UCSD-AML1 (cell line): ENCODE measurements around the gene WDR27.
"Not testable (repeated sequence)": the region's sequence is repeated elsewhere in the genome, so short reads cannot be mapped to it uniquely, and the experiment has no call there.

Experiments used
- DNase-seq: peaks from one replicate; lab custom pipeline; 2025; ENCODE audit not compliant: unreplicated experiment; lab: John Stamatoyannopoulos, UW

Gene WDR27

DNA sequence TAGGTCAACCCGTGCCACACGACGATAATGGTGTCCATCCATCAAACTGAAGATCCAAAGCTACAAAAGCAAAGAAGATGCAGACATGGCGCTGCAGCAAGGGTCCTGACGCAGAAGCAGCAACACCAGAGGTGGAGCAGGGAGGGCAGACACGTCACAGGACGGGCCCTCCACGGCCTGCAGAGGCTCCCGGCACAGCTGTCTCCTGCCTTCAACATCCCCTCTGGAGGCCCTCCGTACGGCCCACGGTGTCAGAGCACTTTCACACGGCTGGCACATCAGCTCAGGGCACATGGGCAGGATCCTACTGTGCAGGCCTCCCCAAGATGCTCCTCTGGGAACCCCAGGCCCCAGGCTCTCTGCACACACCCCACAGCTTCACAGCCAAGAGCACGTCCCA lies 37.6 kb downstream of the WDR27 start:
- DNase-seq: no peak

DNA sequence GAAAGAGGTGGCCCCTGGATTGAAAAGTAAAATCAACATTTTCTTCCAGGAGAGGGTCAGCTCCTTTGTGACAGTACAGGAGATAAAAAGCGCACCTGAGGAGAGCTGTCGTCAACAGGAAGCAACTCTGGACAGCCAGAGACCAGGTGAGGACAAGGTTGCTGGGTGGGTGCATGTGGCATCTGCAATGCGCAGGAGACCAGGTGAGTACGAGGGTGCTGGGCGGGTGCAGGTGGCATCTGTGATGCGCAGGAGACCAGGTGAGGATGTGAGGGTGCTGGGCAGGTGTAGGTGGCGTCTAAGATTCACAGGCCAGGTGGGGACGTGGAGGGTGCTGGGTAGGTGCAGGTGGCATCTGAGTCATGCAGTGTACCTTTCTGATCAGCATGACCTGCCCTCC lies 38.4 kb downstream of the WDR27 start:
- DNase-seq: no peak

DNA sequence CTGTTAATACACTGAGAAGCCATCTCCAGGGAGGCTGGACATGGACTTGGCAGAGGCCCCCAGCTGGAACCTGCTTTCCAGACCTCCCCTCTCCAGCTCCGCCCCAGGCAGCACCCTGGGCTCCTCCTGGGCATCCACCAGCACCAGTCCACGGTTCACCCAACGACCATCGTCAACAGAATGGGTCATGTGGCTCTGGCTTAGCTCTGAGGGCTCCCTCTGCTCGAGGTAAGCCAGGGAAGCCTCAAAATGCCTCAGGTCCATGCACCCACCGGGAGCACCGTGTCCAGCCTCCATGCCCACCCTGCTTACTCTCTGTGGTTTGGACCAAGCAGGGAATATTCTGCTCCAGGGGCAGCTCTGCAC lies 40.5 kb downstream of the WDR27 start:
- DNase-seq: no peak

DNA sequence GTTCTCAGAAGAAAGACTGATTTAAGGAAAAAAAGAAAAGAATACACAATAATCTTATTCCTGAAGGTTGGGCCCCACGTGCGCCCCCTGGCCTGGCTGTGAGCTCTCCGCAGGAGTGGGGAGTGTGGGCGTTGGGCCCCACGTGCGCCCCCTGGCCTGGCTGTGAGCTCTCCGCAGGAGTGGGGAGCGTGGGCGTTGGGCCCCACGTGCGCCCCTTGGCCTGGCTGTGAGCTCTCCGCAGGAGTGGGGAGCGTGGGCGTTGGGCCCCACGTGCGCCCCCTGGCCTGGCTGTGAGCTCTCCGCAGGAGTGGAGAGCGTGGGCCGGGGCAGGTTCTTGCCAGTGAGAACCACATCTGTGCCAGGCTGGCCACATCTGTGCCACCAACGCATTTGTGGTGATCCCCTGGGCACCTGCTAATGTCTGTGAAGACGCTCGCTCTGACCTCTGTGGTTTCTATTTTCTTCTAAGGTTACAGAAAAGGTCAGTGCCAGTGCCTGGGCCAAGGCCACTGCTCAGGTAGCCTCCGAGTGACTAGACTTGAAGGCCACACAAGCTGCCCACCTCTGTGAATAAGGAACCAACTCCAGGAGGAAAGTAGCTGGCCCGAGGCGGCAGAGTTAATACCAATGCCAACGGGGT lies 41.0 kb downstream of the WDR27 start:
- no peak for DNase-seq

DNA sequence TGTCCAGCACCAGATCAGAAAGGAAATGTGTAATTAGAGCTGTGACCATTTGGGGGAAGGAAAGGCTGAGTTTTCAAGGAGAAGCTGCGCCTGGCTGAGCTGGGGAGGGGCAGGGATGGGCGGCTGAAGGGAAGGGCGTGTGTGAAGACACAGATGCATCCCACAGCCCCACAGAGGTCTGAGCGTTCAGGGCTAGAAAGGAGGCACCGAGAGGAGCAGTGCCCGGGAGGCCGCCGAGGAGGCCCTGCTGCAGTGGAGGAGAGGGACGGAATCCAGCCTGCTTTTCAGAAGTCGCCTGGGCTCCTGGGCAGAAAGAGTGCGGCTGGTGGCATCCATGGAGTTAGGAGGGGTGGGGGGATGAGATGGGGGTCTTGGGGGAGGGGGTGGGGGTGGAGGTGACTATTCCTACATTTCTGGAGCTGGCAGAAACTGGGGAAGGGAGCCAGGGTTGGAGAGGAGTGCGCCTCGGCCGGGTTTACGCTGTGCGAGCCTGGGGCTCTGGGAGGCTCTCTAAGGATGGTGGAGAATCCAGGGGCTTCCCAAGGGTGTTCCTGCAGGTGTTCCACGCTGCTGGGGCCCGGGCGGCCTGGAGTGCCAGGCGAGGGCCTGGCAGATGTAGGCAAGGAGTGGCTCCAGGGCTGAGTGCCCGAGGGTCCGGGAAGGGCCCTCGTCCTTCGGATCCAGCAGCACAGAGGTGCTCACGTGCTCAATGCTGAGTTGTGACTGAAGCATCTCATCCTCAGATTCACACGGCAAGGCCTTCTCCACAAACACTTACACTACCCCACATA lies 41.8 kb downstream of the WDR27 start:
- no peak for DNase-seq

DNA sequence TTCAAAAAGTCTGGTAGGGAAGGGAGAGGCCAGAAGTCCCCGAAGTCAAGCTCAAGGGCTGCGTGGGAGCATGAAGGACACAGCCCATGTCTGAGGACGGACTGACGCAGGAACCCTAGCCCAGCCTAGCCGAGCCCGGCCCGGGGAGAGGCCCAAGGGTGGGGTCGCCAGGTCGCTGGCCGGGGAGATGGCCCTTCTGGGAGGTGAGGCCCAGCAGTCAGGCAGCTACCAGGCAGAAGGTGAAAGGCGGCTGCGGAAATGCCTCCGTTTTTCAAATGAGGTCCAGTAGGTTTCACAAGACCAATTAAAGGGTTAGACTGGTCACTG lies 44.6 kb downstream of the WDR27 start:
- no peak for DNase-seq

DNA sequence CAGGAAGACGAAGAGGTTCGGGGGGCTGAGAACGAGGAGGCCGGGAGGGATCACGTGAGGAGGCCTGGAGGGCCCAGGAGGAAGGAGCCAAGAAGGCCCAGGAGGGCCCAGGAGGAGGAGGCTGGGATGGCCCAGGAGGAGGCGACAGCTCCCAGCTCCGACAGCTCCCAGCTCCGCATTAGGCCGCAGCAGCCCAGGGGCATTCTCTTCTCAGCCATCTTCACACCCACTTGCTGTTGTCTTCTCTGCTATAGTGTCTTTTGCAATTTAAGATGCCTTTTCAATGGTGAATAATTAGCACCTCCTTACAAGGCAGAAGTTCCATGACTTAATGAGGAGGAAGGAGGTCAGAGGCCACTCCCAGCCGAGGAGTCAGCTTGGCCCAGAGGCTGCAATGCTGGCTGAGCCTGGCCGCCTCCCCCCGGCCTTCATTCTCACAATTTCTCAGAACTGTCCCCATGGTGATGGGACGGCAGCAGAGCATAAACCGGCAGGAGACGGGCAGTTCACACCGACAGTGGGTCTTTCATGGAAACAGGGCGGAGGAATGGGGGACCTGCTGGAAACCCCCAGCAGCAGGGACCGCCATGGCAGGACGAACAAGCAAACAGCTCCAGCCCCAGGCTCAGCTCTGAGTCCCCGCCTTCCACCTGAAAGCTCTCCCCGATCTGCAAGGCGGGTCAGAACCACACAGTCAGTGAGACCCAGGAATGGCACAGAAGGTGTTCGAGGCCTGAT lies 45.1 kb downstream of the WDR27 start:
- no peak for DNase-seq

DNA sequence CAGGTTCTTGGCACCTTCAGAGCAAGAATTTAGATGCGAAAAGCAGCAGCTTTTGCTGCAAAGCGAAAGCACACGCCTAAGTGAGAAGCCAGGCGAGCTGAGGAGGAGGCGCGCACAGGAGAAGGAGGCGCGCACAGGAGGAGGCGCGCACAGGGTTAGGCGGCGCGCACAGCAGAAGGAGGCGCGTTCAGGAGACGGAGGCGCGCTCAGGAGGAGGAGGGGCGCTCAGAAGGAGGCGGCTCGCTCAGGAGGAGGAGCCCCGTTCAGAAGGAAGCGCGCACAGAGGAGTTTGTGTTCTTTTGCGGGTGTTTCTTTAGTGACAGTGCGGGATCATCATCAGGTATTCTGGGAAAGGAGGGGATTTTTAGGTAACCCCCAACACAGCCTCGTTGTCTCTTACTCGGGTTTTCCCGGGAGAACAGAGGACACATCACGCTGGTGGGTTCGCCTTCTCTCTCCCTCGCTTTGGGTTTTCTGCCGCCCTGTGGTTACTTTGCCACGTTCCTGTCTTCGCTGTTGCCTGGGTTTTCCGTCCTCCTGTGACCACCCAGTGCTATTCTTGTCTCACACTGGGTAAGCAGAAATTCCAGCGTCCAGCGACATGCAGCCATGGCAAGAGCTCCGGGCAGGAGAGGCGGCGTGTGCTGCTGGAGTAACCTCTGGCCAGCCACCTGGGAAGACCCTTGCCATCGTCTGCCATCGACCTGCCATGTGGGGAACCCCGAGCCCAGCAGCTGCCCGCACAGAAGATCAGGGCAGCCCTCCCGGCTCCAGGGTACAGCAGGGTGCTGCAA lies 47.0 kb downstream of the WDR27 start:
- DNase-seq: no peak

DNA sequence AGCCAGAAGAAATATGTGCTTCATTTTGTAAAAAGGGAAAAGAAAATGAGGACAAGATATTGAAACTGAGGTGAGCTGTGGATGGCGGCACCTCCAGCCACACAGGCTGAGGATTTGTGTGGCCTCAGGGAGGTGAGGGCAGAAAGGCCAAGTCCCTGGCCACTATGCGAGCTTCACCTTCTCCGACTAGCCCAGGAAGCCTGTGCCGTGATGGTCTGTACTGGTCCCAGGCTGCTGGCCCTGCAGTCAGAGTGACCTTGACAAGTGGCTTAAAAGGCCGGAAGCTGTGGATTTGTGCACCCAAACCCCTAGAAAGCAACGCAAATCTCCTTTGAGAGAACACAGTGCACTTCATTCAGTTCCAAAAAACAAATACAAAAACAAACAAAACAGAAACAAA lies 48.1 kb downstream of the WDR27 start:
- DNase-seq: no peak

DNA sequence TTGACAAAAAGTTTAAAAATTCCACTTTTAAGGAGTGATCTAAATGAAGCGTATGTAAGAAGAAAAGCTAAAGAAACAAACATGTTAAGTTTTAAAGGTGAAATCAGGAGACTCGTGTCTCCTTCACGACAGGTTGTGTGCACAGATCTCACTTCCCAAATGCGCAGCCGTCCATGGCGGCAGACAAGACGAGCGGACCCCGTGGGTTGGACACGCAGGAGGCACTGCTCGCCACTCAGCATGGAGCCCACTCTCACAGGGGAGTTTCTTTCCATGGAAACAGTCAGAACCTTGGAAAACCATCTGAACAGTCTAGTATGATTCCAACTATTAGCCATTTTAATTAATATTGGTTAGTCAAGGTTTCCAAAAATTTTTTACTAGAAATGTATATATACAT lies 48.9 kb downstream of the WDR27 start:
- no peak for DNase-seq

DNA sequence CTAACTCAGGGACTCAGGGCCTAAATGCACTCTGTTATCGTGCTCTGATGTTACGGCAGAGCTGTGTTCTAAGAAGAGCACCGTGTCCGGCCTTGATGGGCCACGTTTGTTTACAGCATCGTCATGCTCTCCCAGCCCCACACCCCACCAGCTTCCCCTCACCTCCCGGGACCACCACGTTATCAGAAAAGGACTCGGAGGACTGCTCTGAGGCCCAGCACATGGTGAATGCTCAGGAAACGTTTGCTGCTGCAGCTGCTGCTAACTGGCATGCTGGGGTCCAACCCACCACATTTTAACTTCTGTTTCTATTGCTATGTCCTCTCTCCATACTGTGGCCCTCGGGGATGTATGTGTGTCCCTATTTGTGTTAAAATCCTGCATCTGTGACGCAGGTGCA lies 50.3 kb downstream of the WDR27 start:
- DNase-seq: no peak

DNA sequence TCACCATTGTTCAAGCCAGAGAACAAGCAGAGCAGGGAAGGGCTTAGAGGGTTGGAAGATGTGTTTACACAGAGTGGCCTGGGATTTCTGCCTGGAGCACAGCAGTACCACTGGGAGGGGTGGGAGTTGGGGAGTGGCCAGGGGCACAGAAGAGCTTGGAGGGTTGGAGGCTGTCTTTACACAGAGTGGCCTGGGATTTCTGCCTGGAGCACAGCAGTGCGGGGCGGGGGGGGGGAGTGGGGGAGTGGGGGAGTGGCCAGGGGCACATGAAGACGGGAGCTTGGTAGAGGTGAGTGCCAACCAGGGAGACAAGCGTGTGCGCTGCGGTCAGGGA lies 50.9 kb downstream of the WDR27 start:
- no peak for DNase-seq

DNA sequence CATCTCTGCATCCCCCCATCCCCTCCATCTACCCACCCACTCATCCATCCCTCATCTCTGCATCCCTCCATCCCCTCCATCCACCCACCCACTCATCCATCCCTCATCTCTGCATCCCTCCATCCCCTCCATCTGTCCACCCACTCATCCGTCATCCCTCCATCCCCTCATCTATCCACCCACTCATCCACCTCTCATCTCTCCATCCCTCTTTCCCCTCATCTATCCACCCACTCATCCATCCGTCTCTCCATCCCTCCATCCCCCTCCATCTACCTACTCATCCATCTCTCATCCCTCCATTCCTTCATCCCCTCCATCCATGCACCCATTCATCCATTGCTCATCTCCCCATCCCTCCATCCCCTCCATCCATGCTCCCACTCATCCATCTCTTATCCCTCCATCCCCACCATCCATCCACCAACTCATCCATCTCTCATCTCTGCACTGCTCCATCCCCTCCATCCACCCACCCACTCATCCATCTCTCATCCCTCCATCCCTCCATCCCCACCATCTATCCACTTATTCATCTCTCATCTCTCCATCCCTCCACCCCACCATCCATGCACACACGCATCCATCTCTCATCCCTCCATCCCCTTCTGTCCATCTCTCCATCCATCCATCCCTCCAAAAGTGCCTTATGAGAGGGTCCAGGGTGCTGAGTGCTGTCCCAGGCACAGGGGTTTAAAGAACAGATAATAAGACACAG lies 51.4 kb downstream of the WDR27 start:
- no peak for DNase-seq

DNA sequence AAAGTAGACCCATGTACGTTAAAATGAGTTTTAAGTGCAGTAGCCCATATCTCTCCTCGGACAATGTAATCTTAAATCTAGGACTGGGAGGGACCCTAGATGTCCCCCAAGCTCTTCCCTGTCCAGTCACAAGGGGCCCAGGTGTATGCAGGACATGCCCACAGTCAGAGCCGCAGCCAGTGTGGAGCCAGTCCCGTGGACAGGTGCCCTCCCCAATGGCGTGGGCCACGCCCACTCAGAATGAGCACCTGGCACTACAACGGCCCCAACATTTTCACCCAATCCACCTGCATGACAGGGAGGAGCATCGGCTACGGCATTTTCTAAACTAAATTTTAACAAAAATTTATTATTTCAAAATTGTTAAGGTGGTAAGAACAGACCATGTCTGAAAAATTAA lies 53.2 kb downstream of the WDR27 start:
- DNase-seq: no peak

DNA sequence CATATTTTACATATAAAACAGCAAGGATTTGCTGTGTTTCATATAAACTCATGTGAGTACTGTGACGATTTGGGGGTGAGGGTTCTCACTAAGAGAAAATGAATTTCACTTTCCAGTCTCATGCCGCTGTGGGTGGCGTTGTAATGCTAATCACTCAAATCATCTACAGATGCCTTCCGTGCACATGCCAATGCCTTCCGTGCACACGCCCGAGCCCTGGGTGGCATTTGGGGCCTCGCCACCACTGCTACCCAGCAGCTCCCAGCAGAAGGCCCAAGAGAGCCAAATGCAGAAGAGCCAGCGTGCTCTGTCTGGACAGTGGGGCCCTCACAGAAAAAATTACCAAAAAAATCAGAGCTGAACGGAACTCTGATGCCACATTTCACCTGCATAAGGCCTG lies 53.7 kb downstream of the WDR27 start:
- no peak for DNase-seq

DNA sequence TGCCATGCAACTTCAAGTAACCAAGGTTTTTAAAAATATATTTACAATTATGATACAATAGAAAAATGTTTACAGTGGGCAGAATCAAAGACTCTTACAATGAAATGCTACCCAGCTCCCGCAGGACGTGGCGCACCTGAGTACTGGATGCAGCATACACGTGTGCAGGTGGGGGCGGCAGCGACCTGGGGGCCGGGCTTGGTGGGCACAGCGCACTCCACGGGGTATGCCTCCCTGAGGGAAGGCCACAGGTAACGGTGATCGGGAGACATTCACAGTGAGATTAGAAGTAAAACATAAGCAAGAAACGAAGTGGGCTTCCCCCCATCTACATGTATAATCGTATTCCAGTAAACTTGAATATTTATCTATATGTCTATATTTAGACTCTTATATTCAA lies 54.2 kb downstream of the WDR27 start:
- no peak for DNase-seq

DNA sequence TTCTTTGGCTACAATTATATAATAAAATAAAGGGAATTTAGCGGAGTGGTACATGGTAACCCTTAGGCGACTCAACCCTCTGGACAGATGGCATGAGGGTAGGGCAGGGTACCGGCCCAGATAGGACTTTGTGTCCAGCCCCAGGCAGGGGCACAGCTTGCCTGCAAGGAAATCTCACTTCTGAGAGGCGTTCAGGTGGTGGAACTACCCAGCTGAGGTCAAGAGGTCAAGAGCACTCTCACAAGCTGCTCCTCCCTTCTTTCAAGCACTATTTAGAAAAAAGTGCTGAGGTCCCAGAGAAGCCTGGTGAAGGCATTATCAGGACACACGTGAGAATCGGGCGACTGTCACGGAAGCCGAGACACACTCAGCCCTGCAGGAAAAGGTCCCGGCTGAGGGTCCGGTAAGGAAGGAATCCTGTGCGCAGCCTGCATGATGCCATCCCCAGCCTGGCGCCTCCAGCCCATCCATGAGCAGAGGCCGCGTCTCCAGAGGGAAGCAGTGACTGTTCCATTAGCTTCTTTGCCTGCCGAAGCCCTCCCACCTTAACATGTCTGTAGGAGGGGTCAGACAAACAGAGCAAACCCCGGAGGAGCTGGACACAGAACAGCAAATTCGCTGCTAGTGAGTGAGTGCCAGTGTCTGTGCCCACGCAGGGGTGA lies 54.8 kb downstream of the WDR27 start:
- DNase-seq: no peak

DNA sequence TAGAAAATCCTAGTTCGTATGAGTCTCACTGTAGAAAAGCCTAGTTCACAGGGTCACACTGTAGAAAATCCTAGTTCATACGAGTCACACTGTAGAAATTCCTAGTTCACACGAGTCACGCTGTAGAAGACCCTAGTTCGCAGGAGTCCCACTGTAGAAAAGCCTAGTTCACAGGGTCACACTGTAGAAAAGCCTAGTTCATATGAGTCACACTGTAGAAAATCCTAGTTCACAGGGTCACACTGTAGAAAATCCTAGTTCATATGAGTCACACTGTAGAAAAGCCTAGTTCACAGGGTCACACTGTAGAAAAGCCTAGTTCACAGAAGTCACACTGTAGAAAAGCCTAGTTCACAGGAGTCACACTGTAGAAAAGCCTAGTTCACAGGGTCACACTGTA lies 56.4 kb downstream of the WDR27 start:
- not testable (repeated sequence) for DNase-seq

DNA sequence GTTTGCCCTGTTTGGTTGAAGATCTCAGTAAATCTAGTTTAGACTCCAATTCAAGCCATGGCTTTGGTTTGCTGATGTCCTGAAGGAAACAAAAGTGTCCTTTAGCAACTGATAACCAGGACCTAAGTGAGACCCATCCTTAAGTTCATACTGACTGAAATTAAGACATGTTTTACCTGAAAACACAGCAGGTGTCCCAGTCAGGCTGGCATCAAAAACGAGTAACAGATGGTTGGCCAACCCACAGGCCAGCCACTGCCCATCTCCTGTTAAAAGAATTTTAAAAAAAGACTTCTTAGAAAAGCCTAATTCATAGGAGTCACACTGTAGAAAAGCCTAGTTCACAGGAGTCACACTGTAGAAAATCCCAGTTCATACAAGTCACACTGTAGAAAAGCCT lies 58.3 kb downstream of the WDR27 start:
- no peak for DNase-seq

DNA sequence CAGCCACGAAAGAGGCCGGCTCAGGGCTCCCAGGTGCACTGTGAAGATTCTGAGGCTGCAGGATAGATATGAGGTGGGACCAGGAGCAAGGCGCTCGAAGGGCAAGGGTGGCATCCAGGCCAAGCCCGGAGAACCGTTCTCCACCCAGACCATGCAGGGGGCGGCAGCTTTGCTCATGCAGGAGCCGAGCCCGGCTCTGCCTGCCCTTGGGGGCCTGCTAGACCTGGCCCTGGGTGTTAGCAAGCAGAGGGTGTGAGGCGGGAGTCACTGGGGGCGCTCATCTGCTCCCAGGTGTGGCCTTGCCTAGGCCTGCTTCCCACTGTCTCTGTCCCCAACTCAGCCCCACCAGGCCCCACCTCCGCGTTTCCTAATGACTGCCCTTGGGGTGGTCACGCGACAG lies 59.4 kb downstream of the WDR27 start:
- DNase-seq: no peak
